ENCODE results near the gene MAB21L4.
A peak's percentile ranks its signal among the peaks of the same experiment; 100 is the strongest.

MAB21L4 gene

GRCh38 chr2:240876475-240877251, 19.3 kb downstream of the MAB21L4 start:
- no peak for TF ChIP-seq CTCF (IDR thresholded peaks at IDR 0.05; ENCODE audit: poor library complexity, severe bottlenecking)
- Histone ChIP-seq H3K4me1 (ENCODE audit: insufficient read depth, poor library complexity, severe bottlenecking) (no peaks in the 10 kb centered on the region), H3K27ac (ENCODE audit: poor library complexity, severe bottlenecking) (no peak overlapping the region), H3K4me3 (ENCODE audit: severe bottlenecking) (no peak overlapping the region), H3K36me3 (ENCODE audit: low read depth) (no peaks in the 10 kb centered on the region), H3K27me3 (ENCODE audit: insufficient read depth, poor library complexity, severe bottlenecking) (peaks cover 2% of the 10 kb centered on the region), H3K9me3 (ENCODE audit: severe bottlenecking) (no peaks in the 10 kb centered on the region)
- DNase-seq (ENCODE audit: low spot score) (peak; percentile 57), ATAC-seq (ENCODE audit: low read depth) (no peak)

- H3K36me3 ChIP-seq (ENCODE audit: low read depth) = no peaks in the 10 kb centered on the region
- H3K4me3 ChIP-seq (ENCODE audit: severe bottlenecking) = no peak overlapping the region
- no peak overlapping the region for H3K27ac ChIP-seq (ENCODE audit: poor library complexity, severe bottlenecking)
- ATAC-seq (ENCODE audit: low read depth) (0 out of 3 replicates have a peak, but pooled peaks have one; percentile 11), DNase-seq (ENCODE audit: low spot score) (no peak)
- no peaks in the 10 kb centered on the region for H3K9me3 ChIP-seq (ENCODE audit: severe bottlenecking)
- no peak for TF ChIP-seq CTCF (IDR thresholded peaks at IDR 0.05; ENCODE audit: poor library complexity, severe bottlenecking)
- no peaks in the 10 kb centered on the region for H3K4me1 ChIP-seq (ENCODE audit: insufficient read depth, poor library complexity, severe bottlenecking)
- no peaks in the 10 kb centered on the region for H3K27me3 ChIP-seq (ENCODE audit: insufficient read depth, poor library complexity, severe bottlenecking)
Observed at GRCh38 chr2:240876035-240876474, 19.9 kb downstream of the MAB21L4 start.

GRCh38 chr2:240875228-240876034, 20.5 kb downstream of the MAB21L4 start:
- no peak for TF ChIP-seq CTCF (IDR thresholded peaks at IDR 0.05; ENCODE audit: poor library complexity, severe bottlenecking)
- ATAC-seq (ENCODE audit: low read depth) = no peak
- no peak overlapping the region for H3K27ac ChIP-seq (ENCODE audit: poor library complexity, severe bottlenecking)

GRCh38 chr2:240874715-240875227, 21.2 kb downstream of the MAB21L4 start:
- Histone ChIP-seq H3K36me3 (ENCODE audit: low read depth) (no peaks in the 10 kb centered on the region), H3K4me3 (ENCODE audit: severe bottlenecking) (no peak overlapping the region), H3K27me3 (ENCODE audit: insufficient read depth, poor library complexity, severe bottlenecking) (no peaks in the 10 kb centered on the region), H3K4me1 (ENCODE audit: insufficient read depth, poor library complexity, severe bottlenecking) (no peaks in the 10 kb centered on the region), H3K9me3 (ENCODE audit: severe bottlenecking) (no peaks in the 10 kb centered on the region), H3K27ac (ENCODE audit: poor library complexity, severe bottlenecking) (no peak overlapping the region)
- ATAC-seq (ENCODE audit: low read depth) = no peak
- DNase-seq (ENCODE audit: low spot score) = peak; percentile 35
- no peak for TF ChIP-seq CTCF (IDR thresholded peaks at IDR 0.05; ENCODE audit: poor library complexity, severe bottlenecking)

More at GRCh38 chr2:240875228-240876034, 20.5 kb downstream of the MAB21L4 start:
- Histone ChIP-seq H3K4me3 (ENCODE audit: severe bottlenecking) (no peak overlapping the region), H3K9me3 (ENCODE audit: severe bottlenecking) (no peaks in the 10 kb centered on the region), H3K36me3 (ENCODE audit: low read depth) (no peaks in the 10 kb centered on the region), H3K4me1 (ENCODE audit: insufficient read depth, poor library complexity, severe bottlenecking) (no peaks in the 10 kb centered on the region), H3K27me3 (ENCODE audit: insufficient read depth, poor library complexity, severe bottlenecking) (no peaks in the 10 kb centered on the region)
- DNase-seq (ENCODE audit: low spot score) = peak; percentile 47

Measured in RWPE2 (cell line).